Right lobe of liver (tissue), 4 donors: ENCODE measurements around the gene APOBEC3B.

Experiments used
- CTCF ChIP-seq, 4 donors: fragments of 200-600 bp in 3 of 4; fragments of 450-650 bp in 1 of 4; IDR thresholded peaks; one replicate each; pipeline versions ENCODE4 v1.5.1 to v1.8.0; 2016 to 2022; ENCODE audit warnings: antibody characterized with exemption in 4 of 4, mild to moderate bottlenecking in 2 of 4
- POLR2A ChIP-seq: fragments of 450-650 bp; IDR thresholded peaks from one replicate; pipeline ENCODE4 v1.6.1; 2017; ENCODE audit warnings: antibody characterized with exemption, mild to moderate bottlenecking
- donor health status: DM: no; HTN: no; CAD: no.
- donor health status: DM: no; HTN: no; CAD: no.
- donor health status: DM: no; HTN: yes; CAD: no.

- TF ChIP-seq POLR2A (no peak), CTCF (IDR thresholded peaks at IDR 0.05) (no peak)
Measured at GRCh38 chr22:38941488-38941987, 40.6 kb upstream of the APOBEC3B start.
